Germinal center (tissue), 1 donor: ENCODE results near the gene CHD6.

Source experiments
- DNase-seq: peaks from one replicate; pipeline ENCODE4 v3.0.0; 2012; ENCODE audit warnings: mixed read lengths, low spot score

CHD6 gene

GRCh38 chr20:41355192-41355591 lies 263.0 kb downstream of the CHD6 start:
- DNase-seq = no peak

DNA sequence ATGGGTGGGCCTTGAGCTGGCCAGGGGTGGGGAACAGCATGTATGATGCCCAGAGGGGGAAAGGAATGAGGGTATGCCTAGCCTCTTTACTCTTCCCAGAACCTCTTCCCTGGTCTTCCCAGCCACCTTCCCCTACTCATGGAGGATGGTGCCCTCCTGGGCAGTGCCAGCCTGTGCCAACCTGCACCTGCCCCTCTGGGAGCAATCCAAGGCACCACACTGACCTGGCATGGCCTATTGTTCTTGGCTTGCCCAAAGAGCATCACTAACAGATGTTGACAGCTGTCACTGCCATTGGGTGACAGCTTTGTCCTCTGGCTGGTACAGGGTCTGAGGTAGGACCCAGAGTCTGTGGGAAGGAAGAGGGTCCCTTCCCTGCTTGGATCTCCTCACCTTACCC lies 264.6 kb downstream of the CHD6 start:
- DNase-seq = no peak

DNA sequence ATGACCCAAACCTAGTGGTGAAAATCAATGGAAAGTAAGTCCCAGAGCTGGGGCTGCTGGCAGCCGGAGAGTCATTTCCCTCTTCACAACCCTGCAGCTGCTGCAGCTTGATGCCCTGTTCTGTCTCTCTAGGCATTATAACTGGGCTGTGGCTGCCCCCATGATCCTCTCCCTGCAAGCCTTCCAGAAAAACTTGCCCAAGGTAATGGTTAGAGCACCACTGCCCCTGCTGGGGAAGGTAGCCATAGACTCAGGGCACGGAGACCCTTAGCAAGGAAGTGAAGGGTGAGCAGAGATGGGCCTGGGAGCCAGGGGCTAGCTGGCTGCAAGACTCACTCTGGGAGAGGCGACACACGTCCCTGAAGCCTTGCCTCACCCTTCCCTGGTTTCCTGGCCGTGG lies 265.5 kb downstream of the CHD6 start:
- DNase-seq = no peak

DNA sequence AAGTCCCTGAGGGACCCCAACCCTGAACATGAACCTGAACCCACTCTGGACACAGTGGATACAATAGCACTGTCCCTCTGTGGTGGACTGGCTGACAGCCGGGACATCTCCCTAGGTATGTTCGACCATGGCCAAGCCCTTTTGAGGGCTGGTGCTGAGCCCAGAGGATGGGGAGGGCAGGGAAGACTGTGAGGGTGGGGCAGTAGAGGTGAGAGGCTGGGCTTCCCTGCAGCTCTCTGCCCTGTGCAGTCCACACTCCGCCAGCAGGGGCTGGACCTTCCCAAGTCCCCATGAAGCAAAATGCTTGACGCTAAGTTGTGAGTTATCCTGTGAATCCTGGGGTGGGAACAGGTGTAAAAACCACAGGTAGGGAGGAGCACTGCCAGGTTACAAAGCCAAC lies 266.1 kb downstream of the CHD6 start:
- DNase-seq = no peak
